ENCODE results near the gene VPS13C. TPM values are rescaled to one million over a fixed set of nuclear protein-coding genes. Genes with fewer than 3 reads are reported as not detected.

The VPS13C gene
- total RNA-seq, 1 donor from 2014 or later = 32.9 TPM

DNA sequence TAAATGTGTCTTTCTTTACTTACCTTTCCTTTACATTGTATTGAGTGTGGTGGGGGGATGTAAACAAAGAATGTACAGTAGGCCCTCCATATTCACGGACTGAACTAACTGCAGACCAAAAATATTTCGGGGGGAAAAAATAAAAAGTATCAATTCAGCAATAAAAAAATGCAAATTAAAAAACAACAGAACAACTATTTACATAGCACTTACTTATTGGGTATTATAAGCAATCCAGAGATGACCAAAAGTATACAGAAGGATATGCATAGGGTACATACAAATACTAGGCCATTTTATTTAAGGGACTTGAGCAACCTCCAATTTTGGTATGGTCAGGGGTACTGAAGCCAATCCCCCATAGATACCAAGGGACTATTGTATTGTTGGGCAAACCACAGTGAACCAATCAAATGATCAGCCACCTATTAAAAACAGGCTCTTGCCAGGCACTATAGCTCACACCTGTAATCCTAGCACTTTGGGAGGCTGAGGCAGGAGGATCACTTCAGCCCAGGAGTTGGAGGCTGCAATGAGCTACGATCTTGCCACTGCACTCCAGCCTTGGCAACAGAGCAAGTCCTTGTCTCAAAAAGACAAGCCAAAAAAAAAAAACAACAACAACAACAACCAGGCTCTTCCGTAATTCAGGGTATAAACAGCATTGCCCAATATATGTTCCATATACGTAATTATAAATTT lies 1.8 kb downstream of the VPS13C start:
- TF ChIP-seq, protein P1, sequence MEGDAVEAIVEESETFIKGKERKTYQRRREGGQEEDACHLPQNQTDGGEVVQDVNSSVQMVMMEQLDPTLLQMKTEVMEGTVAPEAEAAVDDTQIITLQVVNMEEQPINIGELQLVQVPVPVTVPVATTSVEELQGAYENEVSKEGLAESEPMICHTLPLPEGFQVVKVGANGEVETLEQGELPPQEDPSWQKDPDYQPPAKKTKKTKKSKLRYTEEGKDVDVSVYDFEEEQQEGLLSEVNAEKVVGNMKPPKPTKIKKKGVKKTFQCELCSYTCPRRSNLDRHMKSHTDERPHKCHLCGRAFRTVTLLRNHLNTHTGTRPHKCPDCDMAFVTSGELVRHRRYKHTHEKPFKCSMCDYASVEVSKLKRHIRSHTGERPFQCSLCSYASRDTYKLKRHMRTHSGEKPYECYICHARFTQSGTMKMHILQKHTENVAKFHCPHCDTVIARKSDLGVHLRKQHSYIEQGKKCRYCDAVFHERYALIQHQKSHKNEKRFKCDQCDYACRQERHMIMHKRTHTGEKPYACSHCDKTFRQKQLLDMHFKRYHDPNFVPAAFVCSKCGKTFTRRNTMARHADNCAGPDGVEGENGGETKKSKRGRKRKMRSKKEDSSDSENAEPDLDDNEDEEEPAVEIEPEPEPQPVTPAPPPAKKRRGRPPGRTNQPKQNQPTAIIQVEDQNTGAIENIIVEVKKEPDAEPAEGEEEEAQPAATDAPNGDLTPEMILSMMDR (IDR thresholded peaks at IDR 0.05; ENCODE audit: borderline replicate concordance) = no peak
- H3K4me3 ChIP-seq = peak overlapping the region; percentile 92
- H3K27ac ChIP-seq (replicated peaks) = no peak overlapping the region
- H3K27me3 ChIP-seq (ENCODE audit: low read depth) = no peaks in the 10 kb centered on the region
- no peak for DNase-seq
- peaks cover 57% of the 10 kb centered on the region for H3K4me1 ChIP-seq
- intact Hi-C loops (cut with micrococcal nuclease) = no loop called here
- no peaks in the 10 kb centered on the region for H3K9me3 ChIP-seq (replicated peaks)
- no peaks in the 10 kb centered on the region for H3K36me3 ChIP-seq

- TF ChIP-seq, protein P1 (IDR thresholded peaks at IDR 0.05; ENCODE audit: borderline replicate concordance) = no peak
- intact Hi-C loops (cut with micrococcal nuclease) = no loop called here
- Histone ChIP-seq H3K4me1 (peaks cover 67% of the 10 kb centered on the region), H3K36me3 (no peaks in the 10 kb centered on the region), H3K9me3 (replicated peaks) (no peaks in the 10 kb centered on the region), H3K4me3 (no peak overlapping the region), H3K27me3 (ENCODE audit: low read depth) (no peaks in the 10 kb centered on the region), H3K27ac (replicated peaks) (no peak overlapping the region)
- no peak for DNase-seq
Observed at GRCh38 chr15:62057341-62057980, 2.8 kb downstream of the VPS13C start.

DNA sequence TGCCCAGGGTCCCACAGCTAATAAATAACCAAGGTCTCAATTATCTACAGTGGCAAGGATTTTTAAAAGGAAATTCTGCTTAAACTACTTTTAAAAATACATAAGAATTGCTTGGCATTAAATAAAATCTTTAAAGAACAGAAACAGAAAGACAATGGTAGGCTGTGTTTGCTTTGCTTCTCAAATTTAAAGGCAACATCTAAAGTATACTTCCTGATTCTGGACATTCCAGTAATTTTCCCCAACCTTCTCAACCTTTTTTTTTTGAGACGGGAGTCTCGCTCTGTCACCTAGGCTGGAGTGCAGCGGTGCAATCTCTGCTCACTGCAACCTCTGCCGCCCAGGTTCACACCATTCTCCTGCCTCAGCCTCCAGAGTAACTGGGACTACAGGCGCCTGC lies 5.3 kb downstream of the VPS13C start:
- DNase-seq = no peak
- Histone ChIP-seq H3K4me3 (no peak overlapping the region), H3K9me3 (replicated peaks) (no peaks in the 10 kb centered on the region), H3K36me3 (no peaks in the 10 kb centered on the region), H3K27me3 (ENCODE audit: low read depth) (no peaks in the 10 kb centered on the region), H3K4me1 (peaks cover 78% of the 10 kb centered on the region), H3K27ac (replicated peaks) (no peak overlapping the region)
- TF ChIP-seq, protein P1 (IDR thresholded peaks at IDR 0.05; ENCODE audit: borderline replicate concordance) = no peak
- intact Hi-C loops (cut with micrococcal nuclease) = no loop called here

GRCh38 chr15:62053439-62054085 lies 6.7 kb downstream of the VPS13C start:
- Histone ChIP-seq H3K27ac (replicated peaks) (no peak overlapping the region), H3K4me3 (no peak overlapping the region), H3K36me3 (no peaks in the 10 kb centered on the region), H3K9me3 (replicated peaks) (peaks cover 4% of the 10 kb centered on the region), H3K27me3 (ENCODE audit: low read depth) (no peaks in the 10 kb centered on the region), H3K4me1 (peaks cover 65% of the 10 kb centered on the region)
- DNase-seq = no peak
- TF ChIP-seq, protein P1 (IDR thresholded peaks at IDR 0.05; ENCODE audit: borderline replicate concordance) = no peak
- intact Hi-C loops (cut with micrococcal nuclease) = no loop called here

GRCh38 chr15:62052713-62053112 lies 7.5 kb downstream of the VPS13C start:
- Histone ChIP-seq H3K9me3 (replicated peaks) (peaks cover 4% of the 10 kb centered on the region), H3K27me3 (ENCODE audit: low read depth) (no peaks in the 10 kb centered on the region), H3K4me1 (peaks cover 57% of the 10 kb centered on the region), H3K36me3 (no peaks in the 10 kb centered on the region), H3K4me3 (no peak overlapping the region), H3K27ac (replicated peaks) (no peak overlapping the region)
- TF ChIP-seq, protein P1 (IDR thresholded peaks at IDR 0.05; ENCODE audit: borderline replicate concordance) = no peak
- intact Hi-C loops (cut with micrococcal nuclease) = no loop called here
- DNase-seq = no peak
